Heart left ventricle (tissue), 13 donors: ENCODE data around the gene KRR1.
A peak's percentile ranks its signal among the peaks of the same experiment; 100 is the strongest.

Experiments used
- POLR2A ChIP-seq, 2 donors: fragments of 450-650 bp; IDR thresholded peaks; one replicate each; pipeline ENCODE4 v1.6.1; 2017; ENCODE audit warnings: antibody characterized with exemption in 2 of 2, mild to moderate bottlenecking in 2 of 2, moderate library complexity in 2 of 2
- TF ChIP-seq, protein P1 (sequence below), 12 donors: fragments of 200-600 bp; sonication (generic) in 4 of 12; IDR thresholded peaks; one replicate each; pipeline versions ENCODE4 v1.5.0 to v1.8.0; 2018 to 2022; ENCODE audit warnings: antibody characterized with exemption in 12 of 12, mild to moderate bottlenecking in 5 of 12
- donor health status: ischemic (EF 13 %, LVEDD 7.1; RV severe dilation, severe dysfunction).
- donor health status: DM: no; HTN: yes; CAD: no.
- donor health status: DM: no; HTN: no; CAD: no.
- donor health status: ischemic (EF 25% LVEDD 6.9; RV normal size, moderate dysfunction).
- donor health status: ischemic (EF 25% LVEDD 5.7; RV mildly dilated, moderate dysfunction).
- donor health status: ischemic (EF 35%, LVEDD 5.7; RV mildly dilated, moderate dysfunction).
- donor health status: nonischemic (EF 11% LVEDD 7.7; RV severe dilation, severe dysfunction).
- donor health status: DM: yes; HTN: yes; CAD: no.
- donor health status: PGD.
- donor health status: ischemic (EF 29% LVEDD 5.4; RV normal size, mild dysfunction).
- donor health status: nonischemic (EF 23%, LVEDD 6.1; RV moderate dilation, normal function).

- no peak for TF ChIP-seq POLR2A (IDR thresholded peaks at IDR 0.05)
- TF ChIP-seq, protein P1, sequence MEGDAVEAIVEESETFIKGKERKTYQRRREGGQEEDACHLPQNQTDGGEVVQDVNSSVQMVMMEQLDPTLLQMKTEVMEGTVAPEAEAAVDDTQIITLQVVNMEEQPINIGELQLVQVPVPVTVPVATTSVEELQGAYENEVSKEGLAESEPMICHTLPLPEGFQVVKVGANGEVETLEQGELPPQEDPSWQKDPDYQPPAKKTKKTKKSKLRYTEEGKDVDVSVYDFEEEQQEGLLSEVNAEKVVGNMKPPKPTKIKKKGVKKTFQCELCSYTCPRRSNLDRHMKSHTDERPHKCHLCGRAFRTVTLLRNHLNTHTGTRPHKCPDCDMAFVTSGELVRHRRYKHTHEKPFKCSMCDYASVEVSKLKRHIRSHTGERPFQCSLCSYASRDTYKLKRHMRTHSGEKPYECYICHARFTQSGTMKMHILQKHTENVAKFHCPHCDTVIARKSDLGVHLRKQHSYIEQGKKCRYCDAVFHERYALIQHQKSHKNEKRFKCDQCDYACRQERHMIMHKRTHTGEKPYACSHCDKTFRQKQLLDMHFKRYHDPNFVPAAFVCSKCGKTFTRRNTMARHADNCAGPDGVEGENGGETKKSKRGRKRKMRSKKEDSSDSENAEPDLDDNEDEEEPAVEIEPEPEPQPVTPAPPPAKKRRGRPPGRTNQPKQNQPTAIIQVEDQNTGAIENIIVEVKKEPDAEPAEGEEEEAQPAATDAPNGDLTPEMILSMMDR (IDR thresholded peaks at IDR 0.05) = peak in 1 of 12 donors; percentile 4
Measured at GRCh38 chr12:75525263-75525662, 13.9 kb upstream of the KRR1 start.
